ENCODE data around the gene MRPS18B.

Gene MRPS18B

DNA sequence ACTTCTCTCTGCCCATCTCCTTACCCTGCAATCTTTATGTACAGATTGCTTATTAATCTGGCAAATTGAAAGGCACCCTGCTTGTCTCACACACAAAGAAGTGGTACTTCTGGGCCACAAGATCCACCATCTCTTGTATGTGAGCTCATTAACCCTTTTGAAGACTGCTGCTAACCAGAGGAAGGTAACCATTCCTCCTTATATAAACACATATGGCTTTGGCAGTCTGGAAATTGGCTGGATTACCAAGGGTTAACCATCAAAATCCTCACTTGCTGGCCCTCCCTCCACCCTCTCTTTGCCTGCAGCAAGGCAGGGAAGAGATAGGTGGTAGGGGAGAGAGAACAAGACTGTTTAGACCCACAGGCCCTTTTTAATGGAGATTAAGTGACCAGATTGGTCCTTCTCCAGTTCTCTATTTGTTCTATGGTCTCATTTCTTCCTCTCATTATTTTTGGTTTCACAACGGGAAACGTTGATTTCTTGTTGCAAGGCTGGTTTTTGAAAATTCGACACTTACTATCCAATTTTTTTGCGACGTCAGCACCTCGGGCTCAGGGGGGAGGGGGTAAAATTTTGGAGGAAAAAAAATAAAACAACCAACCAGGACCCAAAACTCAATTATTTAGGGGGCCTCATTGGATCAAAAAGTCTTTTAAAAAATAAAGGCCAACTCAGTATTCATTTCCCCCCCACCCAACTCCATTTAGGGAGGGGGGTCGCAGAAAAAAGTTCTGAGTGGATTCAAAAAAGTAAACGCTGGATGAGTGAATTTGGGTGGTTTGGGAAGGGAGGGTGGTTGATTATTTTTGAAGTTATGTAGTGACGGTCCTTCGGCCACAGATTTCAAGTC lies 1.5 kb upstream of the MRPS18B start:
- in situ Hi-C loops (cut with MboI; ENCODE audit: low sequenced_read_pairs, unreplicated experiment), result no loop called here
- no peak for DNase-seq (ENCODE audit: low spot score)
- no peak for TF ChIP-seq CTCF (IDR thresholded peaks at IDR 0.05; ENCODE audit: borderline replicate concordance, control extremely low read depth, extremely low read depth, insufficient read depth, missing control alignments)

DNA sequence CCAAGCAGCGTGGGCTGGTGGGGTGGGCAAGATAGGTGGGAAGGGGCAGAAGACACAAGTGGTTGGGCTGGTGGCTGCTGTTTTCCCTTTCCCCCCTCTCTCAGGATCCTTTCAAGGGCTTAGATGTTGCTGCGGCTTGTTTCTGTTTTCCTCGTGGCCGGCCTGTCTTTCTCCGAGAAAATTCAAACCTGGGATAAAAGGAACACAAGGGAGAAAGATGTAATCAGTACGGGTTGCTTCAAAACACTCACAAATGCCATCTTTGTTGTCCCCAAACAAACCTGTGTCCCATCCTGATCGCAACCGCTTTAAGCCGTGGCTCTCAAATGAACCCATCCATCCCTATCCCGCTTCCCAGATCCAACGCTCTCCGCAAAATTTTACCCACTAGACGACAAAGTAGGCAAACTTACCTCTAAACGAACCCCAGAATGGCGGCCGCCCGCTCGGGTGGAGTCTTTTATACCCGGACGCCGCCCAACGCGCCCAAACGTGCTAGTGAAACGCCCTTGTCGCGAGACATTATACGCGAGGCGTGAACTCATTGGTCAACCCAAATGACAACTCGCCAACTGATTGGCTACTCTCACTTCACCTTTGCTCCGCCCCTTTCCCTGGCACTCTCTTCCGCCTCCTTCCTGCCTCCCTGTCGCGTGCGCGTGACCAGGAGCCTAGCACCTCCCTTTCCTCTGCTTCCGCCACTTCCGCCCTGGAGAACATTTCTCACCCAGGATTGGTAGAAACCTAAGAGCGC lies 652 bp upstream of the MRPS18B start, which contains the start of gene PPP1R10:
Gene PPP1R10 (minus strand): TSS at position 433 of the 754 bp plus-strand sequence. CDS start 7,299 bp downstream, outside the sequence.
- DNase-seq (ENCODE audit: low spot score), result peak; percentile 93
- in situ Hi-C loops (cut with MboI; ENCODE audit: low sequenced_read_pairs, unreplicated experiment), result no loop called here

DNA sequence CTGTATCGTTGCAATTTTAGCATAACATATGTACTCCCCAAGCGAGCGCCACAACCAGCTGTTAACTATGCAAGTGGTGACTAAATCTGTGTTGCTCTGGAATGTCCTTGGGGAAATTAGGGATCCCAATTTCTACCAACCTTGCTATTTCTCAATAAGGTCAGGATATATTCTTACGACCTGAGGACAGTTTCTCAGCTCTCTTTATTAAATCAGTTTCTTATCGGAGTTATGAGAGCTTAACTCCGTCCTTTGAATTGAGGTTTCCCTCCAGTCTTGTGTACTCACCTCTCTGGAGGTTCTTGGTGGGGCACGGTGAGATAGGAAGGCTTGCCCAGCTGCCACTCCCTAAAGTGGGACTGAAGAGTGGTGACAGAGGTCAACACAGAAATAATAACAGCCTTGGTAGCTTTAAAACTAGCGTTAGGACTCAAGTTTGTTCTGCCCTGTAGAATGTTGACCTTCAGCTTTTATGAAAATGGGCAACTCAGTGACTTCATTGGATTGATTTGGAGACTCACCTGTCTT lies 694 bp downstream of the MRPS18B start:
- in situ Hi-C loops (cut with MboI; ENCODE audit: low sequenced_read_pairs, unreplicated experiment), result no loop called here
- no peak for TF ChIP-seq CTCF (IDR thresholded peaks at IDR 0.05; ENCODE audit: borderline replicate concordance, control extremely low read depth, extremely low read depth, insufficient read depth, missing control alignments)
- DNase-seq (ENCODE audit: low spot score), result no peak

More for the DNA sequence above, 652 bp upstream of the MRPS18B start, which contains the start of gene PPP1R10:
- no peak for TF ChIP-seq CTCF (IDR thresholded peaks at IDR 0.05; ENCODE audit: borderline replicate concordance, control extremely low read depth, extremely low read depth, insufficient read depth, missing control alignments)

GRCh38 chr6:30619561-30619960 lies 1.9 kb downstream of the MRPS18B start:
- in situ Hi-C loops (cut with MboI; ENCODE audit: low sequenced_read_pairs, unreplicated experiment), result no loop called here
- no peak for TF ChIP-seq CTCF (IDR thresholded peaks at IDR 0.05; ENCODE audit: borderline replicate concordance, control extremely low read depth, extremely low read depth, insufficient read depth, missing control alignments)
- DNase-seq (ENCODE audit: low spot score), result no peak

GRCh38 chr6:30625511-30625910 lies 7.9 kb downstream of the MRPS18B start:
- TF ChIP-seq CTCF (IDR thresholded peaks at IDR 0.05; ENCODE audit: borderline replicate concordance, control extremely low read depth, extremely low read depth, insufficient read depth, missing control alignments), result no peak
- in situ Hi-C loops (cut with MboI; ENCODE audit: low sequenced_read_pairs, unreplicated experiment), result no loop called here
- DNase-seq (ENCODE audit: low spot score), result no peak
